MCF 10A (cell line): ENCODE data around the gene TIAM1. TPM values are rescaled to one million over a fixed set of nuclear protein-coding genes. Genes with fewer than 3 reads are reported as not detected.
A peak's percentile ranks its signal among the peaks of the same experiment; 100 is the strongest.

ENCODE experiments used
- BruUV-seq: library from RNA; stranded (reverse); fragments of 400-500 nt; replicated peaks from 2 replicates; lab custom pipeline; 2021; lab: Mats Ljungman, UMichigan
- CTCF ChIA-PET: fragments of 300-600 bp; sonication (Branson Sonifier 250); formaldehyde crosslinking; extraction: SDS; loops from one replicate; lab custom pipeline; 2021; ENCODE audit warnings: antibody characterized with exemption, inconsistent platforms; lab: Yijun Ruan, JAX
- POLR2A ChIA-PET: fragments of 300-600, 350-650 bp; sonication (Branson Sonifier 250); formaldehyde crosslinking; extraction: SDS; loops from one replicate; lab custom pipeline; 2020; ENCODE audit warnings: antibody characterized with exemption, inconsistent platforms; lab: Yijun Ruan, JAX
- DNase-seq: peaks from one replicate; pipeline ENCODE4 v3.0.0-alpha.2; 2018; ENCODE audit not compliant: unreplicated experiment
- H3K27ac Mint-ChIP-seq: one replicate; pipeline ENCODE4 v1.8.0; 2022; ENCODE audit warnings: mild to moderate bottlenecking, low read depth, mixed read lengths; ENCODE audit not compliant: unreplicated experiment
- H3K27me3 Mint-ChIP-seq: one replicate; pipeline ENCODE4 v1.8.0; 2022; ENCODE audit warnings: mixed read lengths; ENCODE audit not compliant: insufficient read depth, unreplicated experiment
- H3K36me3 Mint-ChIP-seq: one replicate; pipeline ENCODE4 v1.8.0; 2022; ENCODE audit warnings: mild to moderate bottlenecking, moderate library complexity, mixed read lengths; ENCODE audit not compliant: insufficient read depth, unreplicated experiment
- H3K4me1 Mint-ChIP-seq: one replicate; pipeline ENCODE4 v1.8.0; 2022; ENCODE audit warnings: mixed read lengths; ENCODE audit not compliant: insufficient read depth, unreplicated experiment
- H3K4me3 Mint-ChIP-seq: one replicate; pipeline ENCODE4 v1.8.0; 2022; ENCODE audit warnings: mild to moderate bottlenecking, moderate library complexity, mixed read lengths; ENCODE audit not compliant: unreplicated experiment
- H3K9me3 Mint-ChIP-seq: one replicate; pipeline ENCODE4 v1.8.0; 2022; ENCODE audit warnings: mixed read lengths; ENCODE audit not compliant: unreplicated experiment
- CTCF ChIP-seq: fragments of 200-600 bp; IDR thresholded peaks from one replicate; pipeline ENCODE4 v1.8.0; 2022; ENCODE audit warnings: antibody characterized with exemption, mild to moderate bottlenecking; ENCODE audit not compliant: unreplicated experiment
- intact Hi-C: fragments of 100-400 bp; cut with micrococcal nuclease; formaldehyde crosslinking; loops from 2 replicates; pipeline ENCODE4 v1.14.1; 2022
- total RNA-seq: library from RNA; stranded (reverse); gene quantifications from 2 replicates; pipeline ENCODE4 v1.2.3, GENCODE V29; 2022

Gene TIAM1
- total RNA-seq, 1 experiment from 2014 or later: 9.8 TPM

- H3K4me3 Mint-ChIP-seq: no peak overlapping the region
- no peaks in the 10 kb centered on the region for H3K27me3 Mint-ChIP-seq
- H3K27ac Mint-ChIP-seq: no peak overlapping the region
- peak; percentile 76 for DNase-seq
- peak; percentile 64 for TF ChIP-seq CTCF
- ChIA-PET POLR2A (interaction anchor here (0.7 to 1.2 kb wide), 4 partner anchors 126 to 1568 kb away, joined by 3 read pairs; no protein-coding TSS in a partner anchor), CTCF (interaction anchor here (0.6 to 4.6 kb wide), 14 partner anchors 12 to 257 kb away, joined by 3 to 52 read pairs (median 4); no protein-coding TSS in a partner anchor)
- intact Hi-C loops: loop anchor here (2.0 kb wide), 2 partner anchors 111 to 233 kb away; no protein-coding TSS in a partner anchor
- BruUV-seq: no TSS peak
- H3K36me3 Mint-ChIP-seq: no peaks in the 10 kb centered on the region
- H3K9me3 Mint-ChIP-seq: no peaks in the 10 kb centered on the region
- peaks cover 30% of the 10 kb centered on the region for H3K4me1 Mint-ChIP-seq
These were observed 3.5 kb upstream of the TIAM1 start for GRCh38 chr21:31347435-31348032.

- ChIA-PET POLR2A (interaction anchor here (0.6 kb wide), 1 partner anchor 1978 kb away, joined by 3 read pairs; the partner anchor contains the start of gene IFNAR1), CTCF (interaction anchor here (0.5 to 4.6 kb wide), 8 partner anchors 22 to 1982 kb away, joined by 3 to 52 read pairs (median 4); no protein-coding TSS in a partner anchor)
- DNase-seq: no peak
- intact Hi-C loops: loop anchor here (2.0 kb wide), 2 partner anchors 112 to 234 kb away; no protein-coding TSS in a partner anchor
- BruUV-seq: no TSS peak
- no peak overlapping the region for H3K4me3 Mint-ChIP-seq
- peaks cover 26% of the 10 kb centered on the region for H3K4me1 Mint-ChIP-seq
- TF ChIP-seq CTCF: no peak
- H3K9me3 Mint-ChIP-seq: no peaks in the 10 kb centered on the region
- H3K36me3 Mint-ChIP-seq: no peaks in the 10 kb centered on the region
- H3K27ac Mint-ChIP-seq: peak overlapping the region; percentile 14
- H3K27me3 Mint-ChIP-seq: no peaks in the 10 kb centered on the region
These were observed 2.3 kb upstream of the TIAM1 start for GRCh38 chr21:31346256-31346821.

- H3K4me1 Mint-ChIP-seq: peaks cover 21% of the 10 kb centered on the region
- POLR2A ChIA-PET: interaction anchor here (1.3 kb wide), 1 partner anchor 9 kb away, joined by 3 read pairs; no protein-coding TSS in a partner anchor
- H3K27ac Mint-ChIP-seq: no peak overlapping the region
- H3K36me3 Mint-ChIP-seq: no peaks in the 10 kb centered on the region
- no TSS peak for BruUV-seq
- no peaks in the 10 kb centered on the region for H3K9me3 Mint-ChIP-seq
- CTCF ChIA-PET: interaction anchor here (4.6 kb wide), 1 partner anchor 237 kb away, joined by 52 read pairs; no protein-coding TSS in a partner anchor
- H3K27me3 Mint-ChIP-seq: no peaks in the 10 kb centered on the region
- H3K4me3 Mint-ChIP-seq: no peak overlapping the region
- intact Hi-C loops: loop anchor here (2.0 kb wide), 1 partner anchor 126 kb away; no protein-coding TSS in a partner anchor
- DNase-seq: no peak
- no peak for TF ChIP-seq CTCF
These were observed 1.1 kb upstream of the TIAM1 start for GRCh38 chr21:31345136-31345535.

- no peak for TF ChIP-seq CTCF
- ChIA-PET POLR2A (interaction anchor here (0.5 to 2.7 kb wide), 12 partner anchors 8 to 288 kb away, joined by 3 to 21 read pairs (median 4); no protein-coding TSS in a partner anchor), CTCF (interaction anchor here (0.6 to 1.6 kb wide), 13 partner anchors 11 to 261 kb away, joined by 3 to 9 read pairs (median 5); no protein-coding TSS in a partner anchor)
- no peaks in the 10 kb centered on the region for H3K9me3 Mint-ChIP-seq
- H3K36me3 Mint-ChIP-seq: no peaks in the 10 kb centered on the region
- BruUV-seq: no TSS peak
- H3K27me3 Mint-ChIP-seq: no peaks in the 10 kb centered on the region
- H3K27ac Mint-ChIP-seq: peak overlapping the region; percentile 92
- intact Hi-C loops: loop anchor here (5.0 kb wide), 3 partner anchors 61 to 214 kb away; no protein-coding TSS in a partner anchor
- H3K4me1 Mint-ChIP-seq: peaks cover 21% of the 10 kb centered on the region
- DNase-seq: no peak
- H3K4me3 Mint-ChIP-seq: peak overlapping the region; percentile 96
These were observed 991 bp downstream of the TIAM1 start for GRCh38 chr21:31343030-31343510.
